ENCODE data around the gene ERI2.

The ERI2 gene

GRCh38 chr16:20806168-20807050 lies at the start of gene ERI2, which contains the start of gene REXO5:
ERI2 (minus strand) TSS chr16:20806472; CDS start chr16:20806430, 42 bp downstream.
REXO5 (plus strand) TSS chr16:20806527; CDS start chr16:20806954, 427 bp downstream.
- H3K4me3 ChIP-seq (ENCODE audit: low read length) = peak within 1 kb of the TSS; percentile 86
- DNase-seq (ENCODE audit: low read depth) = peak; percentile 84
- TF ChIP-seq CTCF (conservative IDR thresholded peaks at IDR 0.05; ENCODE audit: low read depth, low read length) = peak; percentile 65

GRCh38 chr16:20854963-20855362 lies 48.7 kb upstream of the ERI2 start:
- no peak for TF ChIP-seq CTCF (conservative IDR thresholded peaks at IDR 0.05; ENCODE audit: low read depth, low read length)

GRCh38 chr16:20853981-20854620 lies 47.8 kb upstream of the ERI2 start:
- no peak for TF ChIP-seq CTCF (conservative IDR thresholded peaks at IDR 0.05; ENCODE audit: low read depth, low read length)
- no peak for DNase-seq (ENCODE audit: low read depth)
- H3K4me3 ChIP-seq (ENCODE audit: low read length) = no peak overlapping the region

More at GRCh38 chr16:20854963-20855362, 48.7 kb upstream of the ERI2 start:
- no peak overlapping the region for H3K4me3 ChIP-seq (ENCODE audit: low read length)
- DNase-seq (ENCODE audit: low read depth) = no peak

GRCh38 chr16:20853143-20853542 lies 46.9 kb upstream of the ERI2 start:
- no peak for DNase-seq (ENCODE audit: low read depth)
- TF ChIP-seq CTCF (conservative IDR thresholded peaks at IDR 0.05; ENCODE audit: low read depth, low read length) = no peak
- no peak overlapping the region for H3K4me3 ChIP-seq (ENCODE audit: low read length)

GRCh38 chr16:20851601-20852000 lies 45.3 kb upstream of the ERI2 start:
- no peak overlapping the region for H3K4me3 ChIP-seq (ENCODE audit: low read length)
- no peak for TF ChIP-seq CTCF (conservative IDR thresholded peaks at IDR 0.05; ENCODE audit: low read depth, low read length)
- peak; percentile 86 for DNase-seq (ENCODE audit: low read depth)

- no peak overlapping the region for H3K4me3 ChIP-seq (ENCODE audit: low read length)
- DNase-seq (ENCODE audit: low read depth) = no peak
- no peak for TF ChIP-seq CTCF (conservative IDR thresholded peaks at IDR 0.05; ENCODE audit: low read depth, low read length)
Observed at GRCh38 chr16:20850981-20851380, 44.7 kb upstream of the ERI2 start.

All from retinal pigment epithelial cell (primary cell).